HL-60 (cell line): ENCODE results near the gene KIAA0586.

ENCODE experiments used
- CTCF ChIP-seq: IDR thresholded peaks from one replicate; pipeline ENCODE4 v1.5.1; 2011; ENCODE audit warnings: low read length, control low read depth, inconsistent platforms; ENCODE audit not compliant: insufficient read depth
- POLR2AphosphoS5 ChIP-seq: IDR thresholded peaks from 2 replicates; pipeline ENCODE4 v1.6.1; 2012; ENCODE audit warnings: low read depth
- REST ChIP-seq: IDR thresholded peaks from 2 replicates; pipeline ENCODE4 v1.6.1; 2012; ENCODE audit warnings: low read depth; ENCODE audit not compliant: insufficient replicate concordance
- SPI1 ChIP-seq: IDR thresholded peaks from 2 replicates; pipeline ENCODE4 v1.6.1; 2012; ENCODE audit warnings: low read depth, mild to moderate bottlenecking, borderline replicate concordance

GRCh38 chr14:58541633-58542022 lies 114.1 kb downstream of the KIAA0586 start:
- no peak for TF ChIP-seq CTCF
- TF ChIP-seq POLR2AphosphoS5 = no peak
- no peak for TF ChIP-seq REST
- no peak for TF ChIP-seq SPI1
